HG03175 (cell line): ENCODE results near the gene CCR3.
"Not testable (repeated sequence)": the region's sequence is repeated elsewhere in the genome, so short reads cannot be mapped to it uniquely, and the experiment has no call there.

Experiments used
- ATAC-seq: cut with Tn5 transposase; IDR thresholded peaks from one replicate; pipeline ENCODE4 v1.9.1; 2021; ENCODE audit warnings: mild to moderate bottlenecking, moderate library complexity; ENCODE audit not compliant: unreplicated experiment

The CCR3 gene

DNA sequence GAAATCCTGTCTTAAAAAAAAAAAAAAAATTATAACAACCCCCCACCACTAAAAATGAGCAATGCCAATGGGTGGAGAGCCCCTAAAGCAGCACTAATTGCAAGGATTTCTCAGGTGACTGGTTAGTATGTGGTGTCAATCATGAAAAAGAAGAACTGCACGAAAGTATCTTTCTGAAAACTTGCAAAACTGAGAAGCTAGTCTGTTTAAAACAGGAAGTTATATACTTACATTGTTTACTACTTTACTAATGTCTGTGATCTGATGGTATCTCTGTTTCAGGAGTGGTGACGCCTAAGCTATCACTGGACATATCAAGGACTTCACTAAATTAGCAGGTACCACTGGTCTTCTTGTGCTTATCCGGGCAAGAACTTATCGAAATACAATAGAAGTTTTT, at the start of gene CCR3:
CCR3 (plus strand) TSS at position 341 of the 400 bp plus-strand sequence. CDS start 22,699 bp downstream, outside the sequence.
- peak; percentile 52 for ATAC-seq

DNA sequence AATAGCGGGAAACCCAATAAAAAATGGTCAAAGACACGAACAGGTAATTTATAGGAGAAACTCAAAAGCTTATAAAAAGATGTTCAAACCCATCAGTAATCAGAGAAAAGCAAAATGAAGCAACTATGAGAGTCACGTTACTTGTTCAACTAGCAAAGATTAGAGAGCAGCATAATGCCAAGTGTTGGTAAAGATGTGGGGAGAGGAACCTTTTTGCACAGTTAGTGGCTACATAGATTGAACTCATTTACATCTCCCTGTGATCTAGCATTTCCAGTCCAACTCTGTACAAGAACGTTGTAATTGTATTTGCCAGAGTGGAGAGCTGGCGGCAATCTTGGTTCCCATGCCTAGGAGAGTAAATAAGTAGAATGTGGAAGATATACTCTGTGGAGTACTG, 49.3 kb upstream of the CCR3 start:
- ATAC-seq: no peak

DNA sequence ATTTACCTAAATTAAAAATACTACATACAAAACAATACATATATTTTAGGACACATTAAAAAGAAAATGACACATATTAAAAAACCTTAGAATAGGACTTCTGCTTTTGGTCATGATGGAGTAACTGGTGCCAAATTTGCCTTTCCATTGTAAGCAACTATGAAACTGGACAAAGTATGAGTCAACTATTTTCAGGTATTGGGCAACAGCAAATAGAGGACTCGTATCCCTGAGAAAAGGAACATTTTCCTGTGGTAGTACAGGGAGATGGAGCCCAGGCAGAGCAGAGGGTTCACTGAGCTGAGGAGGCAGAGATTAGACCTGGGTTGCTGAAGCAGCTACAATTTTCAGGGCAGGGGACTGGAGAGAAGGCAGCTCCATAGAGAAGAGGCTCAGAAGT, 48.8 kb upstream of the CCR3 start:
- ATAC-seq: no peak

DNA sequence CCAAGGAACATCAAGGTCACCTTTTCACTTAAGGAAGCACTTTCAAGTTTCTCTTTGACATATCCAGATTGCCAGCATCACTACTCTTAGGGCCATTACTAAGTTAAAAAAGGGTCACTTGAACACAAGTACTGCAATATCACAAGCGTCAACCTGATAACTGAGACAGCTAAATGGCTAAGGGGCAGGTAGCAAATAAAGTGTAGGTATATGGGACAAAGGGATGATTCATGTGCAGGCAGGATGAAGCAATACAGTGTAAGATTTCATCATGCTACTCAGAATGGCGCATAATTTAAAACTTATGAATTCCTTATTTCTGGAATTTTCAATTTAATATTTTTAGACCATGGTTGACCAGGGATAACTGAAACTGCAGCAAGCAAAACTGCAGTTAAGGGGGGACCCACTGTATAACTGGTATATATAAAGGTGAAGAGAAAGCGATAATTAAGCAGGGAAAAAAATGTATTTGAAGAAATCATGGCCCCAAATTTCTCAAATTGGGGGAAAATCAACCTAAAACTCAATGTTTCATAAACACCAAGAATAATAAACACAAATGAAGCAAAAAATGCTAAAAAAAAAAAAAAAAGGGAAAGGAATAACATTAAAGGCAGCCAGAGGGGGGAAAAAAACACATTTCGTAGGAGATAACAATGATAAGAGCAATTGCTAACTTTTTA, 47.2 kb upstream of the CCR3 start:
- no peak for ATAC-seq

DNA sequence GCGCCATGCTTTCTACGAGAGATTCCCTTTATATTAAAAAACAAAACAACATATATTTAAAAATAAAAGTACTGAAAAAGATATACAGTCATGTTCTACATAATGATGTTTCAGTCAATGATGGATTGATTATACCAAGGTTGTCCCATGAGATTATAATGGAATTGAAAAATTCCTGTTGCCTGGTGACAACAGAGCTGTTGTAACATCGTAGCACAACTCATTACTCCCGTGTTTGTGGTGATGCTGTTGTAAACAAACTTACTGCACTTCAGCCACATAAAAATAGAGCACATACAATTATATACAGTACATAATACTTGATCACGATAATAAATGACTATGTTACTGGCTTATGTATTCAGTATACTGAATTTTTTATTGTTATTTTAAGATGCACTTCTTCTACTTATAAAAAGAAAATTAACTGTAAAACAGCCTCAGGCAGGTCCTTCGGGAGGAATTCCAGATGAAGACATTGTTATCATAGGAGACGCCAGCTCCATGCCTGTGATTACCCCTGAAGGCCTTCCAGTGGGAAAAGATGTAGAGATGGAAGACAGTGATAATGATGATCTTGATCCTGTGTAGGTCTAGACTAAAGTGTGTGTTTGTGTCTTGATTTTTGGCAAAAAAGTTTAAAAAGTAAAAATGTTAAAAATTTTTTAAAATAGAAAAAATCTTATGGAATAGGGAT, 45.9 kb upstream of the CCR3 start:
- no peak for ATAC-seq

DNA sequence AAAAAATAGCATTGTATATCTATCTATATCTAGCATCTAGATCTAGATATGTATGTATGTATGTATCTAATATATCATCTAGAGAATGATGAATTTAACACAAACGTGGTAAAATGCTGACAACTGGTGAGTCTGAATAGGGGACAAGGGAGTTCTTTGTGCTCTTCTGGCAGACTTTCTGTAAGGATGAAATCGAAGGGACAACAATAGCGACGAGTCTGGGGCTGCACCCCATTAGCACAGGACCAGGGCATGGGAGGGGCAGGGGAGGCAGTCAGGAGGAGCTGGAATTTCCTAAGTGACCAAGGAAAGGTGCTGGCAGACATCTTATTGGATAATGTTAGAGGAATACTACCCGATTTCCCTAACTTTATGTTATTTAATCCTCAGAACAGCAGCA, 42.0 kb upstream of the CCR3 start:
- ATAC-seq: no peak

DNA sequence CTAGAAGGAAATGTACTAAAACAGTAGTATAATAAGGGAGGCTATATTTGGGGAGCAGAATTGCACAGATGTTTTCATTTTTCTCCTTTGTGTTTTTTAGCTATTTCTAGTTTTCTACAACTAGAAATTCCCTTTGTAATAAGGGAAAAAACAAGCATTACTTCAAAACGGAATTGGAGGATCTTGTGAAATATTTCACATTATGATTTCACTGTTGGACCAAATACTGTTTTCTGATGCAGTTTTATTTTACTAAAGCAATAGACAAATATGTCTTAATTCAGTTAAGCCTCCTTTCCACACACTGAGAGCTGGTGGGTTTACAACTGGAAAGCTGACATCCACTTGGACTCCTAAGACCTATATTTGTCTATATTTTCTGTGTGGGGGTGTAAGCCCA, 41.5 kb upstream of the CCR3 start:
- ATAC-seq: no peak

DNA sequence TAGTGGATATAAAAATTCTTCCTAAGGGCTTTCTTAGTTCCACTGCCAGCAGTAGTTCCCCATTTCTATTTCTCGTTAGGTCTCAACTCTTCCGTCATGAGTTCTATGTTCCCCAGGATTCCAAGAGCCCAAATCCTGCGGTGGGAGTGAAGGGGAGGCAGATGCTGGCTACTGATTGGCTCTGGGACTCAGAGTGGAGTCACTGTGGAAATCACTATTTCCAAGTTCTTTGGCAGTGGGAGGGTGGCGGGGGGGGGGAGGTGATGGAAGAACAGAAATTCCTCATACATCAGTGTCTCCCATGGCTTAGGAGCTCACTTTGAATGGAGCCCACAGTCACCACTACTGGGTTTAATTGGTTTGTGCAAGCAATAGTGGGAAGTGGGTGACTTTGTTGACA, 39.7 kb upstream of the CCR3 start:
- no peak for ATAC-seq

DNA sequence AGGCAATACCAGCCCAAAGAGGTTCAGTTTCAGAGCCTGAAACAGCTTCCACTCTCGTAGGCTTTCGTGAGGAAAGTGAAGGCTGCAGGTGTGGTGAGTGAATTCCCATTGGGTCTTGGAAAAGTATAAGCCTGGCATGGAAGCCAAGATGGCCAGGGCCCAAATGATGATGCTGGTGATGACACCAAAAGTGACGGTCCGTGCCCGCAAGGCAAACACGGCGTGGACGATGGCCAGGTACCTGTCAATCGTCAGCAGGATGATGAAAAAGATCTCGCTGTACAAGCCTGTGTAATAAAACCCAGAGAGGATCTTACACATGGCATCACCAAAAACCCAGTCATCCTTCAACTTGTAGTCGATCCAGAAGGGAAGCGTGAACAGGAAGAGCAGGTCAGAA, 38.6 kb upstream of the CCR3 start:
- no peak for ATAC-seq

DNA sequence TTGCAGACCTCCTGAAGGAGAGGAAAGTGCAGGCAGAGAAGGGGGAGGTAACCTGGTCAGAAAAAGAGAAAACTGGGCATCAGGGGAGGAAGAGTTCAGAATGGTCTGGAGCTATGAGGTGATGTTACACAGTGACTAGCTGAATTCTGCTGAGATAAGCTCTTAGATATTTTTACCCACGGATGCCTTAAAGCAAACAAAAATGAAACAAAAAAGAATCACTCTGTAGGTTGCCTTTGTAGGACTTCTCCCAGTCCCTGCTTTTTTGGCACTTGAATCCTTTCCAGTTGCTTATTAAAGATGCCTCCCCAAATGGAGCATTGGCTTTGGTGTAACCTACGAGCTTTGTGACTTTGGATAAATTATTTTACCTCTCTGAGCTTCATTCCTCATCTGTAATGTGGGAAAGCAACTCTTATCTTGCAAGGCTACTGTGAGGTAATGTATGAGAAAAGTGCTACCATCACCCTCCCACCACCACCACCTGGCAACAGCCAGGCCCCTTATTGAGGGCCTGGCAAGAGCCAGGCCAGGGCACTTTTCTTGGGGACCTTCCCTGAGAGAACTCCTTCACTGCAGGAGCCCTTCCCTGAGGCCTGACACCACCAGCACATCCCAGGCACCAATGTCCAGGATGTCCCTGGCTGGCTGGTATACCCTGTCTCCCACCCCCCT, 36.8 kb upstream of the CCR3 start:
- no peak for ATAC-seq

DNA sequence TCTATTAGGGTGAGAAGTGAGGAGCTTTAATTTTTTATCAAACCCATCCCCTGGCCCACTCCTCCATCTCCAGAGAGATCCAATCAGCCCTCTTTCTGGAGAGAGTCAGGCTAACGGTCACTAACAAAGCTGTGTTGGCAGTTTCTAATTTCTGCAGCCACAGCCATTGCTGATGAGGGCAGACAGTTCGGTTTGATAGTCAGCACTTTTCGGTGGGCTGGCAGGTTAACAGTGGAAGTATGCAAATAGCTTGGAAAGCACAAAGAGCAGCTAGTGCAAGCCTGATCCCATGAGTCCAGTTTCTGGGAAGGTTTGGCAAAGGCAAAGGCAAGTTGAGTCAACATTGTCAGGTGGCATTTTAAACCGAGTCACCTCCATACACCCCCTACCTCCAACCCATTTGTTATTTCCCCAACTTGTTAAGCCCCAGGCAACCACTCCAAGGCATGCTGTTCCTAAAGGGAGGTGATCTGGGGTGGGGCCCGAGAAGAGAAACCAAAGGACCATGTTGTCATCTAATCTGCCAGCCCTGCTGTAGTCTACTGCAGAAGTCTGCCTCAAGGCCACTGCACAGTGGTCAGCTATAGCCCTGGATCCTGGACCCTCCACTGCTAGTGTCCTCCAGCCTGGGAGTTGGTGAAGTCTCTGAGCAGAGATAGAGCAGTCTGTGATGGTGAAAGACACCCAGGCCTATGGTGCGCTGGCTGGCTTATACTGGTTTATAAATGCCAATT, 35.8 kb upstream of the CCR3 start:
- ATAC-seq: no peak

DNA sequence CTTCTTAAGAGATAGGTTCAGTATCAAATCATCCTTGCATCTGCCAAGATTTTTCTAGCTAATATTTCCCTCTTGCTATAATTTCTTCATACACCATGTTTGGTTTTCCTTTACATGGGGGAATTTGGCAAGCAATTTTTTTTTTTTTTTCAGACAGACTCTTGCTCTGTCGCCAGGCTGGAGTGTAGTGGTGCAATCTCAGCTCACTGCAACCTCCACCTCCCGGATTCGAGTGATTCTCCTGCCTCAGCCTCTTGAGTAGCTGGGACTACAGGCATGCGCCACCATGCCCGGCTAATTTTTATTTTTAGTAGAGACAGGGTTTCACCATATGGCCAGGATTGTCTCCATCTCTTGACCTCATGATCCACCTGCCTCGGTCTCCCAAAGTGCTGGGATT, 34.7 kb upstream of the CCR3 start:
- not testable (repeated sequence) for ATAC-seq

DNA sequence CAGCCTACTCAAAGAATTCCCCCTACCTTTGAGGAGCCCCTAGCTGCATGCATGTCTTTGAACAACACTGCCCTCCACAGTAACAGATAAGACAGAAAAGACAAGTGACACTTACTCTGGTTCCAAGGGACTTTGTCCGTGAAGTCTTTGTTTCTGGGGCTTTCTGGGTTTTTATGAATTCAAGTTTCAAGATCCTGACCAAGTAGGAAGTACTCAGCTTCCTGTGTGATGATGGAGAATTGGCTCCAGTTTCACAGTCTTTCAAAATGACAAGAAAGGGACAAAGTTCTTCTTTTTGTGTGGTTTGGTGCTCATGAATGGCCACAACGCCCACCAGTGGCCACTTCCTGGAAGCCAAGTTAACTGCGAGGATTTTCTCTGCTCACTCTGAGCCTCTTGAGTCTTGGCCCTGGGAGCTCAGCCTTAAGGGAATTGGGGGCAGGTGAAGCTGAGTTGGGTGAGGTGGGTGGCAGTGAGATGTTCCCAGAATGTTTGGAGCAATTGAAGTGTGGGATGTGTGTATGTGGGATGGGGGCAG, 34.0 kb upstream of the CCR3 start, which contains the start of gene CCR1:
CCR1 (minus strand) TSS at position 147 of the 538 bp plus-strand sequence. CDS start 4,000 bp downstream, outside the sequence.
- peak; percentile 81 for ATAC-seq

DNA sequence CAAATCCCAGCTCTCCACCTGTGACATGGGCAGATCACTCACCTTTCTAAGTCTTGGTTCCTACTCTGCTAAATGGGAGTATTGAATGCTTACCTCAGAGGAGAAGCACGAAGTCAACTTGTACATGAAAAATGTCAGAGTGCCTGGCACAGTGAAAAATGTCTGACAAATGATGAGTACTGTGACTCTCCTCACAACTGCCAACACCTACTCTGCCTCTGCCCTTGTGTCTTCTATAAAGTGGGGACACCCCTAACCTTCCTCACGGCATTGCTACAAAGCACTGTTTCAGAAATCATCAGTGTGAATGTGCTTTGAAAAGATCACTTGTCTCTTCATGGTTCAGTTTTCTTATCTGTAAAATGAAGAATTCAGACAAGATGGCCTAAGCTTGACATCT, 33.2 kb upstream of the CCR3 start:
- ATAC-seq: no peak

DNA sequence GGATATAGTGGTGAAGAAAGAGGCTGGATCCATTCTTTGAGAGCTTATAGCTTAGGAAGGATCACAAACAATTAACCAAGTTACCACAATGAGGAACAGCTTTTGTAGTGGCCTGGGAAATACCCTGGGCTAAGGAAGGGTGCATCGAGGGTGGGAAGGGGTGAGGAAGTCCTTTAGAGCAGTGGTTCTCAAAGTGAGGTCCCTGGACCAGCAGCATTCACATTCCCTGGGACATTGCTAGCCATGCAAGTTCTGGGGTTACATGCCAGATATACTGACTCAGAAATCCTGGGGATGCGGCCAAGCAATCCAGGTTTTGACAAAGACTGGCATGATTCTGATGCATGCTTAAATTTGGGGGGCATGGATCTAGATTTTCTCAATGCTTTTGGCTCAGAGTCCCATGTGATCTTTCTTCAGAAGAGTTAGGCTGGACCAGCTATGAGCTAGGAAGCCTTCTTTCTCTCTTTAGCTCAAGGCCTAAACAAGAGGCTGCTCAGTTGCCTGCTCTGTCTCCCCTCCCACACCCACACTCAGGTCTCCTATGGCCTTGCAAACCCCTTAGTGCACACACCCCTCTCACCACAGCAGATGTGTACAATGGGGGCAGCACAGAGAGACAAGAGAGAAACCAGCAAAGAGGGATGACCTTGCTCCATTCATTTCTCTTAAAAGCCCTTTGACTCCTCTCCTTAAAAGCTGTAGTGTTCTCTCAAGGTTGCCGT, 32.4 kb upstream of the CCR3 start:
- ATAC-seq: no peak

DNA sequence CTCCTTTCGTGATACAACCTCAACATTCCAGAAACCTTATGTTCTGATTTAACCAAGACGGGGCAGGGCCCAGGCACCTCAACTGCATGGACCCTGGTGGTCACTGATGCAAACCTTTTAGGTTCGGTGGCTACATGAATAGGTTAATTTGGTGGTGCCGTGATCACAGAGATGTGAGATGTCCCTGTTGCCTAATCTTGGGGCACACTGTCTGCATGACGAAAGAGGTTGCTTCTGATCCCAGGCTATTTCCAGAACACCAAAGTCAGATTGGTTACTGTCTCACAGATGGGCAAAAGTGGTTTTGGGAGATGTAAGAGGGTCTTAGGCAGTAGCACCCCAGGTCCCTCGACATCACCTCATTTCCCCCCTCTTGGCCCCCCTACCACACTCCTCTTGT, 30.2 kb upstream of the CCR3 start:
- no peak for ATAC-seq

DNA sequence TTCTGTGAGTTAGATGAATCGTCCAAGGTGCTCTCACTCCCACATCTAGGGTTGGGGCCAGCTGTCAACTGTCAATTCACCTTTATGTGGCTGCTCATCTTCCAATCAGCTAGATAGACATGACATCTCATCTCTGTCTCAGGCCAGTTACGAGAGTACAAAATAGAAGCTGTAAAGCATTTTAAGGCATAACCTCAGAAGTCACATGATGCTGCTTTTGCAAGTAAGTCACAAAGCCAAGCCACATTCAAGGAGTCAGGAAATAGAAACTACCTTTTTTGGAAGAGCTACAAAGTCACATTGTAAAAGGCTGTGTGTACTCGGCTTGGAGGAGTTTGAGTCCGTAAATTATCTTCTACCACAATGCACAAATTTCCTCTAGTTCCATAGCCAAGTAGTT, 29.1 kb upstream of the CCR3 start:
- no peak for ATAC-seq

DNA sequence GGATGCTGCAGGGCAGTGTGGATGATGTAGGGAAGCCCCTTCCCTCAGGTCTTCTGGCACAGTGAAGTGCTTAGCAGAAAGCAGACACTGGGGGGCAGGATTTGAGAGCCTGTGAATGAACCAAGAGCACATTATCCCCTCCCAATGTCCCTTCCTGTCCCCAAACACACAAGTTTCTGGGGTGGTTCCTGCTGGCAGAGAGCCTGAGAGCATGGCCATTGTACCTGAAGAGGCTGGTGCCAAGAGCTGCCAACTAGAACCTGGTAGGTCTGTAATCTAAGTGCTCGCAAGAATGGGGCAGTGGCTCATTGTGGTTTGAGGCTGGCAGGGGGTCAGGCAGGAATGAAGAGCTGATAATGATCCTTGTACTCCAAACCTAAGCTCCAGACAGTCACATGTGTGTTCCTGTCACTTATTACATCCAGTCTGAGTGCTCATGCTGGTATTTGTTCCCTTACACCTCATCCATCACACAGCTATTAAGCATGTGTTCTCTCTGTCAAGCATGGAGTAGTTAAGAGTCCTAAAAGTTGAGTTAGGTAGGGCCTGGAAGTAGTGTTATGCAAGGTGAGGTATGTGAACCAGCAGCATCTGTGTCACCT, 27.4 kb upstream of the CCR3 start:
- ATAC-seq: no peak

DNA sequence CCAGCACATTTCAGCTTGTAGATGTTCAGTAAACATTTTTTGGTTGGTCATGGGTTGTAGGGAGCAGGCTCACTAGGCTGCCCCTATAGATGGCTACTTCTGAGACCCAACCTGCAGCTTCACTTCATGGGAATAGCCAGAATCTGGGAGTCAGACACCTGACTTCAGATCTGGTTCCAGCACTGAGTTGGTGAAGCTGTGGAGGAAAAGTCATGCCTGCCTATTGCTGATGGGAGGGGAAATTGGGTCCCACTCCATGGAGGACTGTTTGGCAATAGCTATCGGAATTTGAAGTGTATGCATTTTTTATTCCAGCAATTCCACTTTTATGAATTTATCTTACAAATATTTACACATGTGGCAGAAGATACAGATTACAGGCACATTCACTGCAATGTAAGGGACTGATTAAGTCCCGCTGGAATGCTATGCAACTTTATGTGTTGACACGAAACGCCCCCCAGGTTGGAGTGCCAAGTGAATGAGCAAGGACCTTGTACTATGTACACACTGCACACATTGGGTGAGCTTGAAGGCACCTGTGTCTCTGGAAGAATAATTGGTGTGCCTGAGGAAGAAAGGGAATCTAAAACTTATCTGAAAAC, 26.3 kb upstream of the CCR3 start:
- no peak for ATAC-seq
